IPS DF 4.7 (cell line): ENCODE results near the gene INPP5K.
"Not testable (repeated sequence)": the region's sequence is repeated elsewhere in the genome, so short reads cannot be mapped to it uniquely, and the experiment has no call there.

Experiments used
- DNase-seq: peaks from one replicate; pipeline ENCODE4 v3.0.0-alpha.2; 2013; ENCODE audit warnings: low spot score; ENCODE audit errors: extremely low read depth

The INPP5K gene

DNA sequence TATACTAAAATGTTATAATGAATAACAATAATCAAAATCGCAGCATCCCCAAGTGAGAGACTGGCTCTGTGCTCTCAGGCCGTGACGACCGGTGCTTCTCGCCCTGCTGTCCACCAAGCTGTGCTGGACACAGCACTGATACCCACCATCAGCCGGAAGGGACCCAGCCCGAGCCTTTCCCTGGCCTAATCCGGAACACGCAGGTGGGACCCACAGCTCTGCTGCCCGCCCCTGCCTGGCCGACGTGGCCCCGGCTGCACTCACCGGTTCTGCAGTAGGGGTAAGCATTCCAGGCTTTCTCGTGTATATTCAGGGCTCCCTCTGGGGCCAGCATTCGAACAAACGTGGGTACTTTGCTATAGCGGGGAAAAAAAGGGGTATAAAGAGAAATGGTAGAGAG is 31.6 kb upstream of the INPP5K start:
- no peak for DNase-seq

DNA sequence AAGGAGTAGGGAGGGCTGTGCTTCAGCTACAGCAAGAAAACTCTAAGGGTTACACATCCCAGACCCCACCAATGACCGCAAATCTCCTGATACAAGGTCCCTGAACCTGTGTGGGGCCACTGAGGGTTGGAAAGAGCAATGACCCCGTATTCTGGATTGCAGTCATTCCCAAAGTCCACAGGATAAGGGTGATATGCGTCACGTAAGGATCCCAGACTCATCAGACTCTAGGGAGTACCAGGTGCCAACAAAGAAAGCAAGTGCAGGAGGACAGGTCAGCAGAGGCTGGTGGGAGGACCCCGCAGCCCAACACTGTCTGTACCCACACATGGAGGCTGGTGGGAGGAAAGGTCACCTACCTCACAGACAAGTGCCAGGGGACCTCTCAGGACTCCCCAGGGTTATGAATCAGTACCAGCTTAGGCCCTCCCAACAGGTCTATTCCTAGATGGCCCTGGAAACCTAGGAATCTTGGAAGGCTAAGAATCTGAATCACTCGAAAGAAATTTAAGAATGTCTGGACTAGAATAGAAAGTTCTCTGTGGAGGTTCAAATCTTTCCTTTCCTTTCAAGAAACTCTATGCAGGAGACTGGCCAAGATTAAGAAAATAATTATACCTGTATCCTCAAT is 30.0 kb upstream of the INPP5K start:
- no peak for DNase-seq

DNA sequence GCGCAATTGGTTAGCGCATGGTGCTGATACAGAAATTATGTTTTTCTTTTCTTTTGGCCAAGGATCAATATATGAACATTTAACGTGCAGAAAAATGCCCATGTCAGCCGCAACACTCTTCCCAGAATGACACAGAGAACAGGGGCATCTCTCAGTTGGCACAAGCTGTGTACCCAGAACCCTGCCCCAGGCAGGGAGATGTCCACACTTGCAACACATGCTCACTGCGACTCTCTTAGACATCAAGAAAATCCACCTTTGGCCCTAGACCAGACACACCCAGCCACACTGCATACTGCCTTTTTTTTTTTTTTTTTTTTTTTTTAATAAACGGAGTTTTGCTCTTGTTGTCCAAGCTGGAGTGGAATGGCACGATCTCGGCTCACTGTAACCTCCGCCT is 29.2 kb upstream of the INPP5K start:
- DNase-seq, result no peak

DNA sequence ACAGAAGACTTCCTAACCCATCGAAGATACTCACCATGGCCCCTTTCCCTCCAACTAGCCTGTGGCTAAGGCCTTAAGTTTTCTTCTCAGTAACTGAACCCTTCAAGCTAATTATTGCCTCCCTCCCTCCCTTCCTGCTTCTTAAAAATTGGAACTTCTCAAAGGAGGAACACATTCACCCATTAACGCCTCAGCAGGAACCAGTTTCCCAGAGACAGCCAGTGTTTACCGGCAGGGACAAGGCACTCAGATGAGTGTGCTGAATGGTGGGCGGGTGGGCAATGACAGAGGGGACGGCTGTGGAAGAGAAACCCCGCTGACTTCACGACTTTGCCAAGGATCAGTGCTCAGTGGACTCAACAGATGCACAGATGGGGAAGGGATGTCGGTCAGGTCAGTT is 25.9 kb upstream of the INPP5K start:
- no peak for DNase-seq

DNA sequence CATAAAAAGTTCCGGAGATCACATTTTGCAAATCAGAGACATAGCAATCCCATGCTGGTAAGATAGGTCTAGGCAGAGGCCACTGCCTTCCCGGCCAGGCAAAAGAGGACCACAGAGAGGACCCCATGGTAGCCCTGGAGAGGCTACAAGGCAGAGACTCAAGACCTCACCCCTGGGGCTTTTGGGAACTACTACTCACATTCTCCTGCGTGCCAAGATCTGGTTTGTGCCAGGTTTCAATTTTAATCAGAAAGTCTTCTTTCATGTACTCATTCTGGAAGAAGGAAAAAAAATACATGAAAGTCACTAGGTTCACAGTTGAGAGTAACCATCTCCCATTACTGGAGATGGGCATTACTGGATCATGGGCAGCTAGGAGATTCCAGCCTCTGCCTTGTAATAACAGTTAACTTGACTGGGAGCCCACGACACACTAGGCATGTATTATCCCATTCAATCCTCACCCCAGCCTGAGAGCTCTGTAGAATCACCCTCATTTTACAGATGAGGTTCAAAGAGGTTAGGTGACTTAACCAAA is 25.0 kb upstream of the INPP5K start:
- no peak for DNase-seq

DNA sequence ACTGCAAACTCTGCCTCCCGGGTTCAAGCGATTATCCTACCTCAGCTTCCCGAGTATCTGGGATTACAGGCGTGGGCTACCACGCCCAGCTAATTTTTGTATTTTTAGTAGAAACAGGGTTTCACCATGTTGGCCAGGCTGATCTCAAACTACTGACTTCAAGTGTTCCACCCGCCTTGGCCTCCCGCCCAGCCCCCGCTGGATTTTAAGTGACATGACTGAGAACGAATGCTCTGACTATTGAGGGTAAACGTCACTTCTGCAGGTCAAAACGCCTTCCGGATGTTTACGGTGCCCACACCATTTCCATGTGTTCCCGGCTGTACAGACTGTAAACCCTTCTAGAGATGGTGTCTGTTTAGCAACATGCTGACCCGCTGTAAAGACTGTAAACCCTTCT is 23.4 kb upstream of the INPP5K start:
- no peak for DNase-seq

DNA sequence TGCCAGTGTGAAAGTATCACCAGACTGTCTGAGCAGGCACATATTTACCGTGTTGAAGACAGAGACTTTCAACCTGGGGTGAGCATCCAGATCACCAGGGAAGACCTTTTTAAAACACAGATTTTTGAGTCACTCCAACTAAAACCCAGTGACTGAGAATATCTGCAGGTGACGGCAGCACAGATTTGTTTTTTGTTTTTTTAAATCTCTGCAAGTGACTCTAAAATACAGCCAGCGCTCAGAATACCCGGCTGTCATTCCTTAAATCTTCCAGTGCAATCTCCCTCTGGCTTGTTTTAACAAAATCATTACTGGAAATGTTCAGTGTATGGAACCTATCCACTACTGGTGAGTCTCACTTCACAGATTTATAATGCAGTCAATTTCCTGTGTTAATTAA is 19.3 kb upstream of the INPP5K start:
- DNase-seq, result no peak

DNA sequence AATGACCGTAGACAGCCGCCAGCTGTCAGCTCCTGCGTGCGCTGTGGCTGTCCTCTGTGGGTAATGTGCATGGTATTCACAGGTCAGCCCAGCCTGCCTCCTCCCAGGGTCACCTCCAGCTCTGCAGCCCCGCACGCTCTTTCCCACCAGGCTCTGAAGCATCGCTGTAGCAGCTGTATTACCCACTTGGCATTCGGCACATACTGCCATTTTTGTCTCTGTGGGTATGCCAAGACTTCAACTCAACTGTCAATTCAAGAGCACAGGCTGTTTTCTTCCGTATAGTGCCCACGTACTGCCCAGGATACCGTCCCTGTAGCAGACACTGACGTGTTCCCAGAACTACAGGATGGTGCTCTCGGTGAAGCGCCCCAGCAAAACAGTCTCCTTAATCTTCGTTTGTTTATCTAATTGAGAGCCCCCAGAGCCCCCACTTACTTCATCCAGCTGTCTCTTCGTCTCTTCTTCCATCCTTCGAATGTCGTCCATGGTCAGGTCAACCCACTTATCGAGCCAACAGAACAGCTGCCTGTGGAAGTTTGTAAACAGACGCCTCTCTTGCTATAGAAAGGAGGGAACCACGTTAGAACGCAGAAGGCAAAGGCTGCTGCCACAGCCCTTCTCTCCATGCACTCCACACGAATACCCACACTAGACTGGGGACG is 17.4 kb upstream of the INPP5K start:
- no peak for DNase-seq

DNA sequence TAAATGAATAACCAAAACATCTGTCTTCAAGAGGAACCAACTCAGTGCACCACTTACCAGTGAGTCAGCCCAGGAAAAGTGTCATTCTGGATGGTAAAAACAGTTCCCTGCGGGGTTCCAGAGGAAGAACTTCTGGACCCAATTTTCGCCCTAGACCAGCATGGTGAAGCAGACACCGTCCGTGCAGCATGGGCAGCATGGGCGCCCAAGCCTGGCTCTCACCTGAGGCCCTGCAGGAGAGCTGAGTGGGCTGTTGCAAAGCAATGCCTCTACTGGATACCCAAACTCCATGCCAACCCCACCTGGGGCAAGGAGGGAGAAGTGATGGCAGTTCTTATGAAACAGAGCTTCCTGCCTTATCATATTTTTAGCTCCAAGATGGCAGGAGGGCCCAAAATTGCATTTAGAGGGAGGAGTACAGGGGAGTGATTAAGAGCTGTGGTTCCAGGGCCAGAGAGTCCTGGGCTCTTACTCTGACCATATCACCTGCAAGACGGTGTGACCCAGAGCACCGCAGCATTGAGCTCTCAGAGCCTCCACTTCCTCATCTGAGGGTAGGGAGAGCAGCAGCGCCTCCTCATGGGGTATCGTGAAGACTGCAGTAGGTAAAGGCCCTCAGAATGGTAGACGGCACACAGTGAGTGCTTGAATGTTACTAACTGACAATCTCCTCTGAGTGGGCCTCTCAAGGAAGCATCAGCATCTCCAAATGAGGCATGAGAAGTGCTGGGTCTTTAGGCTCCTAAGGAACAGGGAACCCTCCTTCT is 16.6 kb upstream of the INPP5K start:
- DNase-seq, result no peak

DNA sequence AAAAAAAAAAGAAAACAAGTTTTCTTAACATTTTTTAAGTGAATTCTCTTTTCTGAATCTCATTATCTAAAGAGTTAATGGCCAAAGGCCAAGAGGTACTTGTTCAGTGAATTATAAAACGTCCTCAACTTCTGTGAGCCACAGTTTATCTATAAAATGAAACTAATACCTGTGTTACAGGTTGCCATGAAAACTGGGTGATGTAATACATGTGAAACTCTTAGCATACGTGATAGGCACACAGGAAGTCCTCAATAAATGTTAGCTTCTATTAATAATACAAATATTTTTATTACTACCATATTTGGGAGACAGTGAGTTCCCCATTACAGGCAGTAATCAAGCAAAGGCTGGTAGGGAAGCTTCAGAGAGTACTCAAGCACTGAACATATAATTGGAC is 13.5 kb upstream of the INPP5K start:
- no peak for DNase-seq

DNA sequence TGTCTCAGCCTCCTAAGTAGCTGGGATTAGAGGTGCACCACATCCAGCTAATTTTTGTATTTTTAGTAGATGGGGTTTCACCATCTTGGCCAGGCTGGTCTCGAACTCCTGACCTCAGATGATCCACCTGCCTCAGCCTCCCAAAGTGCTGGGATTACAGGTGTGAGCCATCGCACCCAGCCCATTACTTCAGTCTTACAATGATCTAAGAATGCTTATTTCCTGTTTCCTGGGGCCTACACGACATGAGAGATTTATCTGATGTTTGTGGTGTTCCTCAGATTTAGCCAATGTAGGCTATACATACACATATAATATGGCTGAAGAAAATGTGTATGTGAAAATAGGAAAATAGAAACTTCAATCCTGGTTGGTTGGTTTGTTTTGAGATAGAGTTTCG is 10.5 kb upstream of the INPP5K start:
- not testable (repeated sequence) for DNase-seq

DNA sequence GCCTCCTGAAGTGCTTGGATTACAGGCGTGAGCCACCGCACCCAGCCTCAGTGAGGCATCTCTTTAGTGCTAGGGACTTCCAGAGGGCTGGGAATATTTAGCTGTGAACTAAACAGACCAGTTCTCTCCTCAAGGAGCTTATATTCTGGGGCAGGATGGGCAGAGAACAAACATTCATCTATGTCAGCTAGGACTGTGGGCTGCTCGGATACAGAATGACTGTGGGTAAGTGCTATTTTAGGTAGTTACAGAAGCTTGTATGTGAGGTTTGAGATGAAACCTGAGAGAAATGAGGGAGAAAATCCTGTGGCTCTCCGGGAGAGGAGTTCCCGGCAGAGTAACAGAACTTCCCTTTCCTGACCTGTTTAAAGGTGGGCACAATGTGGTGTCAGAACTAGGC is 6.2 kb upstream of the INPP5K start:
- DNase-seq, result no peak

DNA sequence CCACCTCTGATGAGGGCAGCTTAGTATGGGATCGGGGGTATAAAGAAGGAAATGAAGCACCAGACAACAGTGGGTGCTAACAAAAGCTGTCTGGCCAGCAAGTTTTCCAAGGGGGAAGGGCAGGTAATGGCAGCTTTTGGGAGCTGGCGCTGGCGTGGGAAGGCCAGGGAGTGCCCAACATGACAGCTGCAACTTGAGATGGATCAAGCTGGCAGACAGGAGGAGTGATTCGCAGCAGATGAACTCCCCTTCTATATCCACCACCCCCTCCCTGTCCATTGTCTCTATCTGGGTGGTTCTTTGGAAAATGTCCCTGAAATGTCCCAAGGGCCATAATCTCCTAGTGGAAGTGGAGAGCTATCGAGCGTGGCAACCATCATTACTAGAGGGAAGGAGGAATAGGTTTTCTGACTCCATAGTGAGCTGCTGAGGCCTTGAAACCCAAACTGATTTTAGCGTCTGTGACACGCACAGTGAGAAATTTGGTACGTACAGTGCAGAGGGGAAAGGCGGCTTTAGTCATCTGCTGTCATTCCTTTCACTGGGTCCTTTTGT is 4.8 kb upstream of the INPP5K start:
- DNase-seq, result no peak

DNA sequence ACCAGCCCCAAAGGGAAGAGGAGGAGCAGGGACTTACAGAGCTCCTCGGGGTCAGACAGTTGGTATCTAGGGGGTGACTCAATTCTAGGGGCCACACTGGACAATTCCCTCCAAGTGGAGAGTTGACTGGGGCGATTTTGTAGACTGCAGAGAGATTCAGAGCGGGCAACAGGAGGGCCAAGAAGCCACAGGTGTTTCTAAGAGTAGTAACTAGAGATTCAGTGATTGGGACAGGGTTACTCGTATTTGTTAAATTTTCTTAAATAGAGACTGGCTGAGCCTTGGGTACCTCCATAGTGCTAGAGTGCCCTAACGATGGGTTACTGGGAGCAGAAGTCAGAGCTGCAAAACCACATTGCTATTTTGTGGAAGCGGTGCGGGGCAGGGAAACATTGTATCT is 3.3 kb upstream of the INPP5K start:
- no peak for DNase-seq

DNA sequence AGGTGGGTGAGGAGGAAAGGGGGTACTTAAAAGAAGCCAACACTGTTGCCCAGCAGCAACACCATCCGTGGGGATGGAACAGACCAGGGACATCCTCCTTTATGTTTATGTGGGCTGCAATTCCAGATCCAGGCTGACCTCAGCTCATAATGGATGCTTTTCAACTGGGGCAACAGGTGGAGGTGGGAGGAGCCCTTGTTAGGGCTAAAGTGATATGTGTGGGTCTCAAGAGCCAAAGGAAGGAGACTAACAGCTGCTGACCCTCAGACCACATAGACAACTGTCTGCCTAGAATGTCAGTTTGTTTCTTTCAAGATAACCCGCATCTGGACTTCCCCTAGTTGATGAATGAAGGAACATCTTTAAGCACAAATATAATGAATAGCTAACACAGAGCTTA is 2.0 kb upstream of the INPP5K start:
- DNase-seq, result no peak

DNA sequence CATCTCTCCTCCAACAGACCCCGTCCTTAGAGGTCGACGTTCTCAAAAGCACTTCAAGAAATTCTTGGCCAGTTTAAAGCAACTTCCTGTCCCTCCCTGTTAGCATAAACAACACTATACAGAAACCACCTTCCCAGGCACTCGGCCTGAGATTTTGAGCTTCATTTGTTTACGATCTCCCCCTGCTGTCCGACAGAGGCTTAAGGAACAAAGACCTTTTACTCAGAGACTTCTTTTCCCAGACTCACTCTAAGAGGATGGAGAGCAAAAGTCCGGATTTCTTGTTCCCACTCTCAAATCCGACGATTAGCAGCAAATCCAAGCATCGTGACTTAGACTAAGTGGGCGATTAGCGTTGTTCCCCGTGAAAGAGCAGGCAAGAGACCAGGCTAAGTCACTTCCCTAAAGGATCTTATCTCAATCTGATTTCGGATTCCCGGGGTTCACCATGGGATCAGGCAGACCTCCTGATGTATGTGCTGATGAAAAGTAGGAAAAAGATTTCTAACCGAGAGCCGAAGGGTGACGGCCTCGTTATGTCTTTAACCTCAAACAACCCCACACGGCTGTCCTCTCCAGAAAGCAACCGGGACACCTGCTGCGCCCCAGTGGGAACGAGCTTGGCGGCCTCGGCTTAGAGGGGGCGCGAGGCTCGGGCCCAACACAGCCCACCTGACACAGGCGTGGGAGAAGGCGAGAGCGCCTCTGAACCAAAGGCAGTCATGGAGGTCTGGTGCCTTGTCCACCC is 598 bp downstream of the INPP5K start:
- no peak for DNase-seq

DNA sequence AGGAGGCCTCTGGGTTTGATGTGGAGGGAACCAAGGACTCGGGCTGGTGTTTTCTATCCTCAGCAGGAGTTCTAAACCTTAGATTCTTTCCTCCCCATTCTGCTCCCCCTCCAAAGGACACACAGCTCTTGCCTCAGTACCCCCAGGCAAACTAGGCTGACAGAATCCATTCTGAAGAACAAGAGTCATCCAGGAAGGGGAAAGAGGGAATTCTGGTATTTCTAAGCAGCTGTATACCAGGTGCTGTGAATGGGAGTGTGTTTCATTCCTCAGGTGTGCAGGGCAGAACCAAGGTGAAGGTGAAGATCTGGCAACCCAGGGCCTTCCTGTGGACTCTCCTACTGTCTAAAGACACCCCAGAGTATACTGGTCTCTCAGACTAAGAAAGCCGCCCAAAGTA is 4.1 kb downstream of the INPP5K start:
- no peak for DNase-seq

DNA sequence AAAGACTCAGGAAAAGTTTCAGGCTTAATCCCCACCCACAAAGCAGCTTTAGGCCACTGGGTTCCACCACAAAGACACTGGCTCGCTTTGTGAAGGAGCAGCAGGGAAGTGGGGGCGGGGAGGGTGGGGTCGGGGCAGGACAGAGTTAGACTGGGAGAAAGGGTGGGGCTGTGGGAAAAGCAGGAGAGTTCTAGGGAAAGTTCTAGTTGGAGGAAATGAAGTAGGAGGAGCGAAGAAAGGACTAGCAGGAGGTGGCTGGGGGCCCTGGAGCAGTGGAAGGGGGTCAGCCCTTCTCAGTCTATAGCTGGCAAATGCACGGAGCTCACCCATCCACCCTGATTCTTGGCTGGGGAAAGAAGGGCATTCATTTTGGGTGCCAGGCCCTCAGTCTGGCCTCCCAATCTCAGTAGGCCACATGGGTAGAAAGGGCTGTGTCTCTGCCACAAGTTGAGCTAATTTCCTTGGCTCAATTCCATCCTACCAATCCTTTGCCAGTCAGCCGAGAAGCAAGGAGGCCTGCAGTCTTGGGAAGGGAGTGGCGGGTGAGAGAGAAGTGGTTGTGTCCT is 4.6 kb downstream of the INPP5K start:
- DNase-seq, result no peak

DNA sequence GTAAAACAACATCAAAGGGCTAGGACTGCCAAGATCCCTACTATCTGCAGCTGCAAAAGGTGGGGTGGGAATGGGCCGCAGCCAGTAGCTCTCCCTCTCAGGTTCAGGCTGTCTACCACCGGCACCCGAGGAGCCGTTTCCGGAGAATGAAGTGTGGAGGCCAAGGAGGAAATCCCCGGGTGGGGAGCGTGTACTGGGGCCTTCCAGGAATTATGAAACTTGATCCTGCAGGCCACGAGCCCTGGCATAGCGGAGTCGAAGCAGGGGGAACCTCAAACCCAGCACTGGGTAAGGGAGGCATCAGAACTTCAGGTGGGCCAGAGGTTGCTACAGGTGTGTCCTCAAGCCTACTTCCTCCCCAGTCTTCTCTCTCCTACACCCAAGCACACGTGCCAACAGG is 5.1 kb downstream of the INPP5K start:
- DNase-seq, result no peak

DNA sequence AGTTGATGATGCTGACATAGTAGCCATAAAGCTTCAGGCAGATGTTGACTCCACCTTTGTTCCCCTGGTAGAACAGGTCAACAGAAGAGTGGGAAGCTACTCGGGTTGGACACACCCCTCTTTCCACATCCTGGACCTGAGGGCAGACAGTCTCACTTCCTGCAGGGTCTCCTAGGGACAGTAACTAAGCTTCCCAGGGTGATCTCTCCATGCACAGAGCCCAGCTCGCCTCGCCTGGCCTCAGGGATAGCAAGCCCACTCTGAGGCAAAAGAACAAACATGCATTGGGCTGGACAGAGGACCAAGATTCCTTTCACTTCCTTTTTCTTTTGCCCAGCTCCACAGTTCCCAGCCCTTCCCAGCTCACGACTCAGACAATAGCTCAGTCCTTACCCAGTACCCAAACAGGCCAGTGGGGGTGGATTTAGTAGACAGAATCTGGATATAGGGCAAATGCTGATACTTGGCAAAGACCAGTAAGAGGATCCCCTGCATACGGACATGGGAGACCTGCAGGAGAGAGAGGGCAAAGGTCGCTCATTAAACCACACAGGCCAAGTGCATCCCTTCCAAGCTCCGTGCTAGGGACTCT is 7.0 kb downstream of the INPP5K start:
- DNase-seq, result no peak

DNA sequence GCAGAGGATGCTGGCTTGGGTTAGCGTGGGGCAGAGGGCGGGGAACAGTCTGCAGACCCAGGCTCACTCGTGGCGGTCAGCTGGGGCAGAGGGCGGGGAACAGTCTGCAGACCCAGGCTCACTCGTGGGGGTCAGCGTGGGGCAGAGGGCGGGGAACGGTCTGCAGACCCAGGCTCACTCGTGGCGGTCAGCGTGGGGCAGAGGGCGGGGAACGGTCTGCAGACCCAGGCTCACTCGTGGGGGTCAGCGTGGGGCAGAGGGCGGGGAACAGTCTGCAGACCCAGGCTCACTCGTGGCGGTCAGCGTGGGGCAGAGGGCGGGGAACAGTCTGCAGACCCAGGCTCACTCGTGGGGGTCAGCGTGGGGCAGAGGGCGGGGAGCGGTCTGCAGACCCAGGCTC is 7.7 kb downstream of the INPP5K start:
- not testable (repeated sequence) for DNase-seq
